ENCODE measurements around the gene MCF2L. TPM values are rescaled to one million over a fixed set of nuclear protein-coding genes. Genes with fewer than 3 reads are reported as not detected.

Gene MCF2L, protein sequence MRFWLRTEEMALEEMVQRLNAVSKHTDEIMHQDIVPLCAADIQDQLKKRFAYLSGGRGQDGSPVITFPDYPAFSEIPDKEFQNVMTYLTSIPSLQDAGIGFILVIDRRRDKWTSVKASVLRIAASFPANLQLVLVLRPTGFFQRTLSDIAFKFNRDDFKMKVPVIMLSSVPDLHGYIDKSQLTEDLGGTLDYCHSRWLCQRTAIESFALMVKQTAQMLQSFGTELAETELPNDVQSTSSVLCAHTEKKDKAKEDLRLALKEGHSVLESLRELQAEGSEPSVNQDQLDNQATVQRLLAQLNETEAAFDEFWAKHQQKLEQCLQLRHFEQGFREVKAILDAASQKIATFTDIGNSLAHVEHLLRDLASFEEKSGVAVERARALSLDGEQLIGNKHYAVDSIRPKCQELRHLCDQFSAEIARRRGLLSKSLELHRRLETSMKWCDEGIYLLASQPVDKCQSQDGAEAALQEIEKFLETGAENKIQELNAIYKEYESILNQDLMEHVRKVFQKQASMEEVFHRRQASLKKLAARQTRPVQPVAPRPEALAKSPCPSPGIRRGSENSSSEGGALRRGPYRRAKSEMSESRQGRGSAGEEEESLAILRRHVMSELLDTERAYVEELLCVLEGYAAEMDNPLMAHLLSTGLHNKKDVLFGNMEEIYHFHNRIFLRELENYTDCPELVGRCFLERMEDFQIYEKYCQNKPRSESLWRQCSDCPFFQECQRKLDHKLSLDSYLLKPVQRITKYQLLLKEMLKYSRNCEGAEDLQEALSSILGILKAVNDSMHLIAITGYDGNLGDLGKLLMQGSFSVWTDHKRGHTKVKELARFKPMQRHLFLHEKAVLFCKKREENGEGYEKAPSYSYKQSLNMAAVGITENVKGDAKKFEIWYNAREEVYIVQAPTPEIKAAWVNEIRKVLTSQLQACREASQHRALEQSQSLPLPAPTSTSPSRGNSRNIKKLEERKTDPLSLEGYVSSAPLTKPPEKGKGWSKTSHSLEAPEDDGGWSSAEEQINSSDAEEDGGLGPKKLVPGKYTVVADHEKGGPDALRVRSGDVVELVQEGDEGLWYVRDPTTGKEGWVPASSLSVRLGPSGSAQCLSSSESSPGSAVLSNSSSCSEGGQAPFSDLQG
- 100 to 1,000 TPM in 1 of 4 donors, 10 to 100 TPM in 3; 25.0 to 103 (median 61.0) TPM for total RNA-seq

DNA sequence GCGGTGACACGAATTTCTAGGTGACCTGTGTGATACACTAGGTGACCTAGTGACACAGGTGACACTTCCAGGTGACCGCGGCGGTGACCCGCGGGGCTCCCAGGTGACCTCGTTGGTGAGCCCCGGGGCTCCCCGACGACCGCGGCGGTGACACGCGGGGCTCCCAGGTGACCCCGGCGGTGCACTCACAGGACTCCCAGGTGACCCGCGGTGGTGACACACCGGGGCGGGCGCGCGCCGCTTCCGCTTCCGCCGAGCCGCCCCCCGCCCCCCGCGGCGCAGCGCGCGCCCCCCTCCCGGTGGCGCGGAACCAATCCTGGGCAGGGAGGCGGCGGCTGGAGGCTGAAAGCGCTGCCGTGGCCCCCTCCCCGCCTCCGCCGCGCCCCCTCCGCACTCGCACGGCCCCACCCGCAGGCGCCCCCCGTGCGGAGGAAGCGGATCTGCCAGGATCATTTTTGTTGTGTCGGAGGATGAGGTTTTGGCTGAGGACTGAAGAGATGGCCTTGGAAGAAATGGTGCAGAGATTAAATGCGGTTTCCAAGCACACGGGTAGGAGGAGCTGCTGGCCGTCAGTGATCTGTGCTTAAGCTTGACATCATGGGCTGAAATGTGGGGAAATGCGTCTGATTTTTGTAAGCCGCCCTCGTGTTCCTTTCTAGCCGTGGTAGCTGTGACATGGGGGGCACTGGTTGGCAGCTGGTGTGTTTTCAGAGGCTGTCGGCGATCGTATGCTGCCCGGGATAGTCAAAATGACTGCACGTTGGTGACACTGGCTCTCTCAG is at the start of gene MCF2L:
TSS of gene MCF2L (plus strand) at position 305 of the 782 bp plus-strand sequence. CDS start at position 471, 166 bp downstream.
- TF ChIP-seq POLR2A (IDR thresholded peaks at IDR 0.05) (no peak), CTCF (IDR thresholded peaks at IDR 0.05) (peak in 2 of 4 experiments; percentile 16 to 33)
- intact Hi-C loops (cut with DNase I; ENCODE audit: low total_unique reads), result no loop called here
- H3K27ac ChIP-seq, result peak within 1 kb of the TSS; percentile 18 to 48
- no peaks in the 10 kb centered on the region for H3K36me3 ChIP-seq
- no peaks in the 10 kb centered on the region for H3K9me3 ChIP-seq
- H3K4me3 ChIP-seq, result peak within 1 kb of the TSS; percentile 11 to 42
- peaks cover 0 to 5% of the 10 kb centered on the region in 2 donors for H3K27me3 ChIP-seq
- H3K4me1 ChIP-seq, result peaks cover 0 to 9% of the 10 kb centered on the region in 2 donors
- no peak for DNase-seq

GRCh38 chr13:112923962-112924361 is 45.1 kb upstream of the MCF2L start:
- H3K4me3 ChIP-seq, result no peak overlapping the region
- H3K36me3 ChIP-seq, result no peaks in the 10 kb centered on the region
- no peaks in the 10 kb centered on the region for H3K9me3 ChIP-seq
- no peak for DNase-seq
- H3K4me1 ChIP-seq, result no peaks in the 10 kb centered on the region
- TF ChIP-seq CTCF (IDR thresholded peaks at IDR 0.05), result no peak
- no peak for TF ChIP-seq POLR2A (IDR thresholded peaks at IDR 0.05)
- intact Hi-C loops (cut with DNase I; ENCODE audit: low total_unique reads), result no loop called here
- no peak overlapping the region for H3K27ac ChIP-seq
- H3K27me3 ChIP-seq, result no peaks in the 10 kb centered on the region

GRCh38 chr13:112924365-112924764 is 44.6 kb upstream of the MCF2L start:
- H3K36me3 ChIP-seq, result no peaks in the 10 kb centered on the region
- H3K9me3 ChIP-seq, result no peaks in the 10 kb centered on the region
- intact Hi-C loops (cut with DNase I; ENCODE audit: low total_unique reads), result no loop called here
- no peaks in the 10 kb centered on the region for H3K4me1 ChIP-seq
- H3K4me3 ChIP-seq, result no peak overlapping the region
- TF ChIP-seq CTCF (IDR thresholded peaks at IDR 0.05) (no peak), POLR2A (IDR thresholded peaks at IDR 0.05) (no peak)
- no peaks in the 10 kb centered on the region for H3K27me3 ChIP-seq
- no peak overlapping the region for H3K27ac ChIP-seq
- no peak for DNase-seq

GRCh38 chr13:112926003-112926402 is 43.0 kb upstream of the MCF2L start:
- intact Hi-C loops (cut with DNase I; ENCODE audit: low total_unique reads), result no loop called here
- H3K36me3 ChIP-seq, result no peaks in the 10 kb centered on the region
- no peak for TF ChIP-seq POLR2A (IDR thresholded peaks at IDR 0.05)
- TF ChIP-seq CTCF (IDR thresholded peaks at IDR 0.05), result no peak
- H3K27me3 ChIP-seq, result no peaks in the 10 kb centered on the region
- no peaks in the 10 kb centered on the region for H3K4me1 ChIP-seq
- no peak overlapping the region for H3K27ac ChIP-seq
- H3K9me3 ChIP-seq, result no peaks in the 10 kb centered on the region
- H3K4me3 ChIP-seq, result no peak overlapping the region
- no peak for DNase-seq
